ENCODE data around the gene SSBP2. TPM values are rescaled to one million over a fixed set of nuclear protein-coding genes. Genes with fewer than 3 reads are reported as not detected.

The SSBP2 gene
- total RNA-seq, 2 donors from 2014 or later, result 18.1 to 31.4 TPM

- ATAC-seq, result no peak
- no peak overlapping the region for H3K27ac ChIP-seq
- no peaks in the 10 kb centered on the region for H3K4me1 ChIP-seq
- H3K27me3 ChIP-seq, result no peaks in the 10 kb centered on the region
- intact Hi-C loops (cut with DNase I), result no loop called here
- 11 to 32% methylated on average over 2 of the region's 2 CpGs for WGBS, 2 donors
- H3K4me3 ChIP-seq, result no peak overlapping the region
- TF ChIP-seq CTCF (IDR thresholded peaks at IDR 0.05) (no peak), POLR2A (IDR thresholded peaks at IDR 0.05) (no peak)
- DNase-seq, result no peak
- no peaks in the 10 kb centered on the region for H3K9me3 ChIP-seq
- H3K36me3 ChIP-seq (replicated peaks in 1 of 2; ENCODE audit: insufficient read depth in 1 of 2, low read depth in 2 of 2), result no peaks in the 10 kb centered on the region
These were observed 348.5 kb downstream of the SSBP2 start for GRCh38 chr5:81402192-81402930.

- WGBS, 2 donors, result 77 to 82% methylated on average over 10 to 11 of the region's 11 CpGs
These were observed 349.6 kb downstream of the SSBP2 start for GRCh38 chr5:81401266-81401665.

GRCh38 chr5:81400375-81400774, 350.5 kb downstream of the SSBP2 start:
- TF ChIP-seq CTCF (IDR thresholded peaks at IDR 0.05), result no peak
- TF ChIP-seq POLR2A (IDR thresholded peaks at IDR 0.05), result no peak
- 44 to 45% methylated on average over 2 of the region's 2 CpGs for WGBS, 2 donors
- Histone ChIP-seq H3K27me3 (no peaks in the 10 kb centered on the region), H3K36me3 (replicated peaks in 1 of 2; ENCODE audit: insufficient read depth in 1 of 2, low read depth in 2 of 2) (no peaks in the 10 kb centered on the region), H3K9me3 (no peaks in the 10 kb centered on the region), H3K27ac (no peak overlapping the region), H3K4me1 (no peaks in the 10 kb centered on the region), H3K4me3 (no peak overlapping the region)
- intact Hi-C loops (cut with DNase I), result no loop called here
- DNase-seq (no peak), ATAC-seq (no peak)

More at GRCh38 chr5:81401266-81401665, 349.6 kb downstream of the SSBP2 start:
- Histone ChIP-seq H3K27me3 (no peaks in the 10 kb centered on the region), H3K4me1 (no peaks in the 10 kb centered on the region), H3K27ac (no peak overlapping the region), H3K36me3 (replicated peaks in 1 of 2; ENCODE audit: insufficient read depth in 1 of 2, low read depth in 2 of 2) (no peaks in the 10 kb centered on the region), H3K4me3 (no peak overlapping the region), H3K9me3 (no peaks in the 10 kb centered on the region)
- intact Hi-C loops (cut with DNase I), result no loop called here
- TF ChIP-seq POLR2A (IDR thresholded peaks at IDR 0.05) (no peak), CTCF (IDR thresholded peaks at IDR 0.05) (no peak)
- DNase-seq, result no peak
- no peak for ATAC-seq

- no peak overlapping the region for H3K27ac ChIP-seq
- WGBS, 2 donors, result 51 to 65% methylated on average over 3 to 4 of the region's 4 CpGs
- peaks cover 0 to under 1% of the 10 kb centered on the region in 2 donors for H3K27me3 ChIP-seq
- no peaks in the 10 kb centered on the region for H3K36me3 ChIP-seq (replicated peaks in 1 of 2; ENCODE audit: insufficient read depth in 1 of 2, low read depth in 2 of 2)
- H3K4me3 ChIP-seq, result no peak overlapping the region
- no peak for TF ChIP-seq CTCF (IDR thresholded peaks at IDR 0.05)
- TF ChIP-seq POLR2A (IDR thresholded peaks at IDR 0.05), result no peak
- H3K9me3 ChIP-seq, result no peaks in the 10 kb centered on the region
- peaks cover 9% of the 10 kb centered on the region for H3K4me1 ChIP-seq
- intact Hi-C loops (cut with DNase I), result no loop called here
- DNase-seq (no peak), ATAC-seq (no peak)
These were observed 352.2 kb downstream of the SSBP2 start for GRCh38 chr5:81398741-81399140.

- 0 to 5% methylated on average over 3 of the region's 3 CpGs for WGBS, 2 donors
- peaks cover 0 to 5% of the 10 kb centered on the region in 2 donors for H3K27me3 ChIP-seq
- DNase-seq (peak in 2 of 4 donors; percentile 20 to 21), ATAC-seq (no peak)
- intact Hi-C loops (cut with DNase I), result no loop called here
- TF ChIP-seq POLR2A (IDR thresholded peaks at IDR 0.05), result no peak
- no peak overlapping the region for H3K4me3 ChIP-seq
- peaks cover 13% of the 10 kb centered on the region for H3K4me1 ChIP-seq
- H3K36me3 ChIP-seq (replicated peaks in 1 of 2; ENCODE audit: insufficient read depth in 1 of 2, low read depth in 2 of 2), result no peaks in the 10 kb centered on the region
- H3K27ac ChIP-seq, result no peak overlapping the region
- H3K9me3 ChIP-seq, result no peaks in the 10 kb centered on the region
These were observed 353.7 kb downstream of the SSBP2 start for GRCh38 chr5:81397176-81397575.
